GM18519 (cell line): ENCODE data around the gene CTIF.

Source experiments
- ATAC-seq: cut with Tn5 transposase; IDR thresholded peaks from one replicate; pipeline ENCODE4 v1.9.1; 2021; ENCODE audit warnings: mild to moderate bottlenecking, moderate library complexity; ENCODE audit not compliant: unreplicated experiment, low FRiP score

The CTIF gene

DNA sequence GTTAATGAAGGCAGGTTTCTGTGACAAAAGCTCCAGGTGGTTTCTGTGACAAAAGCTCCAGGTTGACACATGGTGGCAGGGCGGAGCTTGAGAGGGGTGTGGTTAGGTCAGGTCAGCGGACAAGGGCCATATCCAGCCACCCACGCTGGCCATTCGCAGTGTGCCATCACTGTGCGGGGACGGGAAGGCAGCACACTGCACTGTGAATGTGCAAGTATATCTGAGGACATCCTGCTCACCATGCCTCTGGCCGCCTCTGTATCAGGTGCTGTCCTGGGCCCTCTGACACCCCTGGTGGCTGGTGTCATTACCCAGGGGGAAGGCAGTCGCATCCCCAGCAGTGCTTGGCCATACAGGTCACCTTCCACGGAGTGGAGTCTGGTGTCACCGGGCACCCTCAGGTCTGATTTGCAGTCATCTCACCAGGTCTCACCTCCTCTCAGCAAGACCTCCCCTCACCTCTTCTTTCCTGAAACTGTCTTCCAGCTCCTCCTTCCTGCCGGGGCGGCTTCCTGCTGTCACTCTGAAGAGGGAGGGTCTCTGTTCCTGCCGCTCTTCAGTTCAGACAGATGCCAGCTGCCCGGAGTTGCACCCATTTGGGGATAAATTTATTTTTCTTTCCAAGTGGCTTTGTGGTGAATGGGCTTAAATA lies 34.9 kb downstream of the CTIF start:
- ATAC-seq, result no peak

DNA sequence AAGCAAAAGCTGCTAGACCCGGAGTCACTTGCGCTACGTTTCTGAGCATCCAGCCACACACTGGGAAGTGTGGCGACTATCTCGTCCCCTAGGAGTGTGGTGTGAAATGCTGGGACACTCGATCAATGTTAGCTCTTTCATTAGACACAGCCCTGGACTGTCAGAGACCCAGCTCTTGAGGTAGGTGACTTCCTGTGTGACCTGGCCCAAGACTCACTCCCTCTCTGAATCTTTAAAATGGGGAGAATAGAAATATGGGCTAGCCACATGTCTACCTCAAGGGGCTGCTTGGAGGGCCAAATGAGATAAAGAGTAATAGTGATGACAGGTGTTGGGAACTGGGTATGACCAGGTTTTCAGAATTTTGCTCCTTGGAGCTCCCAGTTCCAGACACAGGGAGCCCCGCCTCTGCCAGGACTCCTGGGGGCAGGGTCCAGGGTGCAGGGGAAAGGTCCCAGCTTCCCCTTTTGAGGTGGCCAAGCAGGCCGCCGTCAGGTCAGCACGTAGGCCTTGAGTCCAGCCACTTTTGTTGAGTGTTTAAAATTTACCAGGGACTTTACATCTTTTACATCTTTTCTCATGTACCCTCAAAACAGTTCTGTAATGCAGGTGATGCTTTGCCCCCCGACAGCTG lies 36.0 kb downstream of the CTIF start:
- no peak for ATAC-seq

DNA sequence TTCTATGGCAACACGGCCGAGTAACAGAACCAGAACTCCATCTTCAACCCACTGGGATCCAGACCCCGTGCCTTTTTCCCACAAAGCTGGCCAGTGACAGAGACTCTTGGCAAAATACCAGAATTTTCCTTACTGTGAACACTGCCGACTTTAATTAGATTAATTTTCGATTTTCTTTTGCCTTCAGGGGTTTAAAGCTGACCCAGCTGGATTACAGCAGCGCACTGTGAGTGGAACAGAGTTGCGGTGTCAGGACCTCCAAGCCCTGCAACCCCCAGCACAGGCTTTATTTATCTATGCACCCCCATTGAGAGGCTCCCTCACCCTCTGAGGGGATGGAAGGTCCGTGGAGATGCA lies 36.4 kb downstream of the CTIF start:
- ATAC-seq, result no peak

- ATAC-seq, result no peak
These were observed 37.0 kb downstream of the CTIF start for GRCh38 chr18:48575658-48576456.

DNA sequence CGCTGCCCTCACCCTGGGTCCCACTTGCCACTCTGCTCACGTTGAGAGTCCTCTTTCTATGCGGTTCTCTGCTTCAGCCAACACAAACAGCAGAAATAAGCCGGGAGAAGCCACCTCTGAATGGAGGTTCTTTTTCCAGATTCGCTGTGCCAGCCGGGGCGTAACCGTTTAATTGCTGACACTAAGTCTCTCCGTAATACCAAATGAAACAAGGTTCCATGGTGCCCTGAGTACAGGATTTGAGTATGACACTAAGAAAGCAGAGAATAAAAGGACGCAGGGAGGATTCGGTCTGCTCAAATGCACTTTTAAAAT lies 37.6 kb downstream of the CTIF start:
- ATAC-seq, result no peak

DNA sequence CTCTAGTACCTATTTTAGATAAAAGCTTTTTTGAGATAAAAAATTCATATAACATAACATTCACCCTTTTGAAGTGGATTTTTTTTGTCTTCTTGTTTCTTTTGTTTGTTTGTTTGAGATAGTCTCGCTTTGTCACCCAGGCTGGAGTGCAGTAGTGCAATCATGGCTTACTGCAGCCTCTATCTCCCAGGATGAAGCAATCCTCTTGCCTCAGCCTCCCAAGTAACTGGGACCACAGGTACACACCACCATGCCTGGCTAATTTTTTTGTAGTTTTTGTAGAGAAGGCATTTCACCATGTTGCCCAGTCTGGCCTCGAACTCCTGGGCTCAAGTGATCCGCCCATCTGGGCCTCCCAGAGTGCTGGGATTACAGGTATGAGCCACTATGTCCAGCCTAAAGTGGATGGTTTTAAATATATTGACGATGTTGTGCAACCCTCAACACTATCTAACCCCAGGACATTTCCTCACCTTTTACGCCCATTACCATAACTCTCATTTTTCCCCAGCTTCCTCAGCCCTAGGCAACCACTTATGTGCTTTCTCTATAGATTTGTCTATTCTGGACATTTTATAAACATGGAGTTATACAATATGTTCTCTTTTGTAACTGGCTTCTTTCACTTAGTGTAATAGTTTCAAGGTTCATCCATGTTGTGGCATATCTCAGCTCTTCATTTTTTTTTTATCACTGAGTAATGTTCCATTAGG lies 38.8 kb downstream of the CTIF start:
- no peak for ATAC-seq

DNA sequence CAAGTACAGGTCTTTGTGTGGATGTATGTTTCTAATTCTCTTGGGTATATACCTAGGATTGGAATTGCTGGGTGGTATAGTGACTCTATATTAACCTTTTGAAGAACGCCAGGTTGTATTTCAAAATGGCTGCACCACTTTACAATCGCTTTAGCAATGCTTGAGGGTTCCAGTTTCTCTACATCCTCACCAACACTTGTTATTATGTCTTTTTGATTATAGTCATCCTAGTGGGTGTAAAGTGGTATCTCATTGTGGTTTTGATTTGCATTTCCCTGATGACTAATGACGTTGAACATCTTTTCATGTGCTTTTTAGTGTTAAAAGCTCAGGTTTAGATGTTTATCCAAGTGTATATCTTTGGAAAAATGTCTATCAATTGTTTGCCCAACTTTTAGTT lies 39.5 kb downstream of the CTIF start:
- no peak for ATAC-seq

- ATAC-seq, result no peak
These were observed 41.2 kb downstream of the CTIF start for GRCh38 chr18:48580066-48580465.

- ATAC-seq, result no peak
These were observed 42.0 kb downstream of the CTIF start for GRCh38 chr18:48580782-48581181.

GRCh38 chr18:48581206-48581605 lies 42.4 kb downstream of the CTIF start:
- ATAC-seq, result no peak

GRCh38 chr18:48581941-48582340 lies 43.1 kb downstream of the CTIF start:
- no peak for ATAC-seq

GRCh38 chr18:48582946-48583345 lies 44.1 kb downstream of the CTIF start:
- no peak for ATAC-seq

DNA sequence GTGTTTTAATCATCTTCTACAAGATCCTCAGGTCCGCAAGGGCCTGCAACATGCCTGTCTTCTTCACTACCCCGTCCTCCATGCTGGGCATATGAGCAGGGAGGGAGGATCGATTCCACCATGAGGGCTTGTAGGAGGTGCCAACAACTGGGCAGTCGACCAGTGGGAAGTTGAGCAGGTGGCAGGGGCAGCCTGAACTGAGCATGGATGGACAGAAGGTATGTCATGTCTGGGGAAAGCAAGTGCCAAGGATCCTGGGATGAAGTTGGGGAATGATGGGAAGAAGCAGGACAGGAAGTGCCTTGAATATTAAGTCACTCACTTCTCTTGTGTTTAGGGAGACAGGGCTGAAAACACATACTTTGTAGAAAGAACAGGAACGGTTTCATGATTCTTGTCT lies 44.7 kb downstream of the CTIF start:
- no peak for ATAC-seq

DNA sequence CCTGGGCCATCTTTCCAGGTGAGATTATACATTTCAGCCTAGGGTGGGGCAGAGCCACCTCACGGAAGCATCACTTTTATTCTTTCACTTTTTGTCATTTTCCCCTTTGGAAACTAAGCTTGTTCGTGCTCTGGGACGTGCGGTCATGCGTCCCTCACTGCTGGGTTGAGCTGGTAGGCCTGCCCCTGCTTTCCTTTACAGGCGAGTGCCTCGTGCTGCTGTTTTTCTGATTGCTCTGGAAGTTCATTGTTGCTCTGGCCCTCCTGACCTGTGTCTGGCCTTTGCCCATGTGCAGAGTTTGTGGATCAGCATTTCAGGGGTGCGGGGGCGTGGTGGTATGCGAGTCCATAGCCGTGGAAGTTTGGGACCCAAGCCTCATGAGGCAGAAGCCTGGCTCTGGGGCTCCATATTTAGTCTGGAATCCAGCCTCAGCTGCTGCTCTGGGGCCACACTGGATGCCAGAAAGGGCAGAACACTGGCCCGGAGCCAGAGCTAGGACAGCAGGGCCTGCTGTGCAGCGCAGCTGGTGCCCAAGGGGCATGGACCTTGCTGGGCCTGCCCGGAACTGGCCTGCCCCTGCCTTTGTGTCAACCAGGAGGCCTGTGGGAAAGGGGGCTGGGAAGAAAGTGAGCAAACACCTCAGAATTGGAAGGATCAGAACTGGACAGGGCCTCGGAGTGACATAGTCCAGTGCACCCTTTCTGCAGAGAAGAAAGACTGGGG lies 51.1 kb downstream of the CTIF start:
- ATAC-seq, result no peak

DNA sequence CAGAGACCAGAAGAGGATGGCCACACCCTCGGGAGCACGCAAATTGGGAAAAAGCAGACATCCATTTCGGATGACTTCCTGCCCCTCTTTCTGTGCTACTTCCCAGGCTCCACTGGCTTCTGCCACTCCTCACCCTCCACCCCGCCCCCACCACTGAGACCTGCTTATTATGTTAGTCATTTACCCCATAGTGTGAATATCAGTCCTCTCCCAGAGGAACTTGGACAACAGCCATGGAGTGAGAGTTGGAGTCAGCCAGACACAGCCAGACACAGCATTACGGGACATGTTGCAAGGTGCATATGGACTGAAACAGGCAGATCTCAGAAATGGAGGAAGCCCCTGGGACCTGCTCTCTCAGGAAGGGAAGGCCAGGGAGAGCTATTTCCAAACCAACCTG lies 51.8 kb downstream of the CTIF start:
- ATAC-seq, result no peak

DNA sequence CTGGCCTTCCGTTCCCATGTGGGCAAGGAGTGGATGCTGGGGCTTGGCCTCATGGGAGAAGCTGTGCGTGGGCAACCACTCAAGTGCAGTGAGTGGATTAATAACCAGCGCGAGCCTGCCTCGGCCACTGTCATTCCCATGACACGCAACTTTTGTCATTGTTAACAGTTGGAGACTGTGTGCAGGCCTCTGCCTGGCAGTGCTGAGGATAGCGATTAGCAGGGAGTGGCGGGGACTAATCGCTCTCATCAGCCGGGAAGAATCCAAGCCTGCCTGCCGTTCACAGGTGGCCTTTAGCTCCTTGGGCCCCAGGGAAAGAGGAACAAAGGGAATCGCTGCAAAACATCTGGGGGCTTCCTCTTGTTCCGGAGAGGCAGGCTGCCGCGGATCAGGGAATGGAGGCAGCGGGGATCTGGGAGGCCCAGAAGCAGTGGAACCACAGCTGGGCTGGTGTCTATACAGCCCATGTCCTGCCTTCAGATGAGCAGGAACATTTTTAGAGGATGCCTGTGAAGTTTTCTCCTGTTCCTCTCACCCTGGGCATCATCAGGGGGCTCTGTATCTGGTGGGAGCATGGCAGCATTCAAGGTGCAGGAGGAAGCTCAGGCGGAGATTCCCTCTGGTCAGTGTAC lies 53.8 kb downstream of the CTIF start:
- ATAC-seq, result no peak

DNA sequence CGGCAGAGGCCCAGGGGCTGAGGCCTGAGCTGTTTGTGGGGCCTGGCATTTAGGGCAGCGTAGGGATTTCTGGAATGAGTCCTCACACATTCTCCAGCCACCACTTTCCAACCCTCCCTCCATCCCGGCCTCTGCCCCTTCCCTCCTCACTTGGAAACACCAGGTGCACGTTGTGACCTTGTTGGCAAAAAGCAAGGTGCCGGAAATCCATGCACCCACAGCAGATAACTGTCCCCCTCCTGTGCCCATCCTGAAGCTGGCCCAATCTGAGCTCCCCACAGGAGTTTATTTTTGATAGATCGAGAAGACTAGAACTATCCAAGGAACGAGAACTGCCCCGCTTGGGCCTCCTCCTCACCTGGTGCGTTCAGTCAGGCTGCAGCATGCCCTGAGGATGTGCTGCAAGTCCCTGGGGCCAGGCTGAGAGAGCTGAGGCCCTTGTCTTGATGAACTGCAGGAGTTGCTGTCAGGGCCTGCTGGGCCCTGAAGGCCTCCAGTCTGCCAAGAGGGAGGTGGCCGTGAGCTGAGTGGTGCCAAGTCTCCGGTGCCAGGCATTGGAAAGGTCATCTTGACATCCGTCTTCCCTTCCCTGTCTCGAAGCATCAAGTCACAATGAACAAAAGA lies 55.8 kb downstream of the CTIF start:
- no peak for ATAC-seq

DNA sequence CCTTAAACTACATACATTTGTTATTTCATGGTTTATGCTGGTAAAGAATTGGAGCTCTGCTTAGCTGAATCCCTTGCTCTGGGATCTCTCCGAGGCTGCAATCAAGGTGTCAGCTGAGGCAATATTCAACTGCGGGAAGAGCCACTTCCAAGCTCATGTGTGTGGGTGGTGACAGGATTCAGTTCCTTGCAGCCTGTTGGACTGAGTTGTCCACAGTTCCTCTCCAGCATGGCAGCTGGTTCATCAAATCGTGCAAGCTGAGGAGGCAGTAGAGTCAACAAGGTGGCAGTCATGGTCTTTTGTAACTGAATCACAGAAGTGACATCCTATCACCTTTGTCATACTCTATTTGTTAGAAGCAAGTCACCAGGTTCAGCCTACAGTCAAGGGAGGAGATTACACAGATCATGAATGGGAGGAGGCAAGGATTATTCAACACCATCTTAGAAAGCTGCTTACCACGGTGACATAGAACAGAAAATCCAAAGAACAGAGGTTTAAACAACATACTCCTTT lies 56.9 kb downstream of the CTIF start:
- ATAC-seq, result no peak

DNA sequence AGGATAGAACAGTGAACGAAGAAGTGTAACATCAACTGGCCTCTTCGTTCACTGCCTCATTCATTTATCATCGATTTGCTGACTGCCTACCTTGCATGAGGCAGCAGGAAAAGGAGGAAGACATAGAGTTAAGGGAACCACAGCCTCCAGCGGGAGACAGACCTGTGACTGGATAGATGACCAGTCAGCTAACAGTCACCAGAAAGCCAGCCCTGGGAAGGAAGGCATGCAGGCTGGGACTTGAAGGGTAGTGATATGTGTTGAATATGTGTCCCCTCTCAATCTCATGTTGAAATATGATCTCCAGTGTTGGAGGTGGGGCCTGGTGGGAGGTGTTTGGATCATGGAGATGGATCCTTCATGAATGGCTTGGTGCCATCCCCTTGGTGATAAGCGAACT lies 58.3 kb downstream of the CTIF start:
- no peak for ATAC-seq

GRCh38 chr18:48597671-48598070 lies 58.8 kb downstream of the CTIF start:
- ATAC-seq, result no peak
